ENCODE measurements around the gene ANKS3. TPM values are rescaled to one million over a fixed set of nuclear protein-coding genes. Genes with fewer than 3 reads are reported as not detected.

ANKS3 gene
- total and polyA plus RNA-seq, 7 donors: 5.2 to 15.0 (median 9.1) TPM

- Histone ChIP-seq H3K9me3 (no peaks in the 10 kb centered on the region), H3K4me1 (peaks cover 10% of the 10 kb centered on the region), H3K4me3 (no peak overlapping the region), H3K36me3 (ENCODE audit: insufficient read depth in 1 of 2, low read depth in 1 of 2) (peaks cover 3 to 47% of the 10 kb centered on the region in 2 donors), H3K27me3 (ENCODE audit: insufficient read depth in 3 of 3, low read length in 2 of 3) (no peaks in the 10 kb centered on the region), H3K27ac (peak overlapping the region; percentile 48)
- WGBS, 3 donors: 72 to 78% (median 77%) methylated on average over 5 of the region's 5 CpGs
- intact Hi-C loops (cut with DNase I): no loop called here
- DNase-seq (no peak), ATAC-seq (no peak)
- no peak for TF ChIP-seq CTCF (IDR thresholded peaks at IDR 0.05)
Observed at GRCh38 chr16:4663465-4663776, 70.7 kb downstream of the ANKS3 start.

GRCh38 chr16:4661661-4662060 is 72.4 kb downstream of the ANKS3 start:
- no peak for TF ChIP-seq CTCF (IDR thresholded peaks at IDR 0.05)
- Histone ChIP-seq H3K27me3 (ENCODE audit: insufficient read depth in 3 of 3, low read length in 2 of 3) (no peaks in the 10 kb centered on the region), H3K36me3 (ENCODE audit: insufficient read depth in 1 of 2, low read depth in 1 of 2) (peaks cover 0 to 47% of the 10 kb centered on the region in 2 donors), H3K4me3 (no peak overlapping the region), H3K27ac (no peak overlapping the region), H3K4me1 (peaks cover 10% of the 10 kb centered on the region), H3K9me3 (no peaks in the 10 kb centered on the region)
- DNase-seq: no peak
- ATAC-seq: peak in 1 of 4 donors; percentile 30
- intact Hi-C loops (cut with DNase I): no loop called here
- WGBS, 3 donors: 72 to 79% (median 76%) methylated on average over 11 of the region's 11 CpGs

GRCh38 chr16:4660454-4661007 is 73.5 kb downstream of the ANKS3 start:
- ATAC-seq: peak in 2 of 4 donors; percentile 4 to 12
- no peak overlapping the region for H3K4me3 ChIP-seq
- TF ChIP-seq CTCF (IDR thresholded peaks at IDR 0.05): no peak
- no peak overlapping the region for H3K27ac ChIP-seq
- H3K27me3 ChIP-seq (ENCODE audit: insufficient read depth in 3 of 3, low read length in 2 of 3): no peaks in the 10 kb centered on the region
- peaks cover 10% of the 10 kb centered on the region for H3K4me1 ChIP-seq
- peaks cover 0 to 49% of the 10 kb centered on the region in 2 donors for H3K36me3 ChIP-seq (ENCODE audit: insufficient read depth in 1 of 2, low read depth in 1 of 2)
- DNase-seq: peak in 1 of 2 donors; percentile 58
- intact Hi-C loops (cut with DNase I): no loop called here
- WGBS, 3 donors: 52 to 61% (median 55%) methylated on average over 18 of the region's 18 CpGs
- no peaks in the 10 kb centered on the region for H3K9me3 ChIP-seq

- no peak overlapping the region for H3K4me3 ChIP-seq
- ATAC-seq (no peak), DNase-seq (no peak)
- 87 to 89% (median 89%) methylated on average over 28 to 29 of the region's 29 CpGs for WGBS, 3 donors
- H3K4me1 ChIP-seq: peaks cover 10% of the 10 kb centered on the region
- intact Hi-C loops (cut with DNase I): no loop called here
- H3K27ac ChIP-seq: no peak overlapping the region
- no peaks in the 10 kb centered on the region for H3K27me3 ChIP-seq (ENCODE audit: insufficient read depth in 3 of 3, low read length in 2 of 3)
- no peaks in the 10 kb centered on the region for H3K9me3 ChIP-seq
- peaks cover 0 to 54% of the 10 kb centered on the region in 2 donors for H3K36me3 ChIP-seq (ENCODE audit: insufficient read depth in 1 of 2, low read depth in 1 of 2)
- TF ChIP-seq CTCF (IDR thresholded peaks at IDR 0.05): no peak
Observed at GRCh38 chr16:4659363-4660353, 74.4 kb downstream of the ANKS3 start.

Data from psoas muscle (tissue), 8 donors.